Liver (tissue), 3 donors: Measurements from ENCODE around the gene LRRK1.

ENCODE experiments used
- CTCF ChIP-seq: fragments of 150-350 bp; IDR thresholded peaks from 2 replicates; pipeline ENCODE4 v1.5.1; 2017; ENCODE audit warnings: improper control_type of control experiment, low read depth, low read length; ENCODE audit not compliant: missing input control
- GABPA ChIP-seq, 2 donors: IDR thresholded peaks in 1 of 2; conservative IDR thresholded peaks in 1 of 2; 2 replicates each; pipeline ENCODE4 v1.6.1; 2016; ENCODE audit warnings: antibody characterized with exemption in 2 of 2, mild to moderate bottlenecking in 1 of 2, moderate library complexity in 1 of 2
- JUND ChIP-seq, 2 donors: IDR thresholded peaks; 2 replicates each; pipeline ENCODE4 v1.6.1; 2016; ENCODE audit warnings: antibody characterized with exemption in 2 of 2
- MAX ChIP-seq: IDR thresholded peaks from 2 replicates; pipeline ENCODE4 v1.6.1; 2016; ENCODE audit warnings: antibody characterized with exemption
- REST ChIP-seq: IDR thresholded peaks from 2 replicates; pipeline ENCODE4 v1.6.1; 2016; ENCODE audit warnings: antibody characterized with exemption, mild to moderate bottlenecking
- SP1 ChIP-seq: IDR thresholded peaks from 2 replicates; pipeline ENCODE4 v1.6.1; 2018; ENCODE audit warnings: antibody characterized with exemption, mild to moderate bottlenecking
- YY1 ChIP-seq: IDR thresholded peaks from 2 replicates; pipeline ENCODE4 v1.6.1; 2016; ENCODE audit warnings: antibody characterized with exemption, mild to moderate bottlenecking
- donor health status: healthy.
- donor health status: healthy.

- TF ChIP-seq CTCF: no peak
- no peak for TF ChIP-seq SP1
- TF ChIP-seq JUND (IDR thresholded peaks at IDR 0.05): no peak
- no peak for TF ChIP-seq GABPA (IDR thresholded peaks at IDR 0.05 in 1 of 2, conservative IDR thresholded peaks at IDR 0.05 in 1 of 2)
- TF ChIP-seq MAX: no peak
- no peak for TF ChIP-seq YY1
- TF ChIP-seq REST: no peak
Observed at GRCh38 chr15:101090428-101090790, 171.3 kb downstream of the LRRK1 start.
